ENCODE data around the gene GDI1.

- no peak for TF ChIP-seq EP300 (IDR thresholded peaks at IDR 0.05)
- TF ChIP-seq POLR2AphosphoS5 (IDR thresholded peaks at IDR 0.05) = no peak
These were observed 7.2 kb upstream of the GDI1 start for GRCh38 chrX:154429711-154430110.

All from sigmoid colon (tissue), 4 donors.